GM18511 (cell line): ENCODE data around the gene SLC16A7.

ENCODE experiments used
- ATAC-seq: cut with Tn5 transposase; IDR thresholded peaks from one replicate; pipeline ENCODE4 v1.9.1; 2021; ENCODE audit warnings: mild to moderate bottlenecking, moderate library complexity; ENCODE audit not compliant: unreplicated experiment

Gene SLC16A7

GRCh38 chr12:59620326-59620725 lies 24.5 kb downstream of the SLC16A7 start:
- ATAC-seq, result peak; percentile 52

DNA sequence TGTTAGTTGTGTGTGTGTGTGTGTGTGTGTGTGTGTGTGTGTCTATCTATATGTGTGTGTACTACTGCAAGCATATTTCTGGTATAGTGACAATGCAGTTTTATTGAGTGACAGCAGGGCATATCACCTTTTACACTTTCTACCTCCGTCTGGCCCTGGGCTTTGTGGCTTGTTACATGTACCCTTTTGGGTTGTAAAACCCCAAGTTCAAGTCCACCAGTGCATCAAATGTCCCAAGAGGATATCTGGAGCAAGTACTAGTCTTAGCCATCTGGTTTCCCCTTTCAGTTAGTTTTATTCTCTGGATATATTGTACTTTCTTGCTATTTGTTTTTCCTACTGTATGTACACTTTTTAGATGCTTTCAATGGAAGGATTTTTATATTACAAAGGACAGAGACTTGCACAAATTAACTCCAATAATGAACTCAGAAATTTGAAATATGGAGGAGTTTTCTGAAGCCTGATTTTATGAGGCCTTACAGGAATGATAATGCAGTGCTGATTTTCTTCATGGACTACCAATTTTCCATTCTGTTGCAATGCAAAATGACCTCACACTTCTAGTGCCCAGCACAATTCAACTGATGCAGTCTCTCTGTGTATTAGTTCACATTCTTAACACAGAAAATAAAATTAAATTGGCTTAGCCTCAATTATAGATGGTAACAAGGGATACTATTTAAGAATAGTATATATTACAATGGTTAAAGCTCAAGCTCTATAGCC lies 29.1 kb downstream of the SLC16A7 start:
- no peak for ATAC-seq

DNA sequence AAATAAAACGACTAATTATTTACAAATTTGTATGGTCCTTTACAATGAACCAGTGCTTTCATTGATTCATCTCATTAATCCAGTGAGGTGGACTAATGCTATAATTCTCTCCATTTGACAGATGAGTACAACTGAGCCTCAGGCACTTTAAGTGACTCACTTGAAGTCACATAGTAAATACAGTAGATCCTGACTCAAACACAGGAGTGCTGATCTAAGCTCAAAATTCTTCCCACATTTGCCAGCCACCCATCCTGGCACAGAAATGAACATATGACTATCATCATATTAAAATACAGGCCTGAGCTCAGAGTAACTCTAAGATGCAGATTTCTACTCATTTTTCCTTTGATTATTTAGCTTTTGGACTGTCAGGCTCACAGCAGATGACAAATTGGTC lies 30.6 kb downstream of the SLC16A7 start:
- ATAC-seq, result no peak

- peak; percentile 61 for ATAC-seq
Observed at GRCh38 chr12:59627582-59627981, 31.8 kb downstream of the SLC16A7 start.

GRCh38 chr12:59629890-59630289 lies 34.1 kb downstream of the SLC16A7 start:
- ATAC-seq, result no peak

DNA sequence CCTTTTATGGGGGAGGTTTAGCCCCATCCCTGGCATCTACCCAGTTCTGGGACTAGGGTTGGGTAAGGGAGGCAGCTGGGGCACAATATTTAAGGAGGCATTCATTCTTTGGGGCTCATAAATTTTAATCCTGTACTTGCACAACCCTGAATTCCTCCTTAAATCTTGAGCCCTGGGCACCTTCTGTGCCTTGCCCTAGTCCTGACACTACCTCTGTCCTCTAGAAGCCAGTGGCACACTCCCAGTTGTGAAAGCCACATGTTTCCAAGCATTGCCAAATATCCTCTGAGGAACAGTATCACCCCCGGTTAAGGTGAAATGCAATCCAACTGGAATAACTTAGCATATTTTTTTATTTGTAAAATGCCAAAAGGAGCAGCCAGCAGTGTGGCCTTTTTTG lies 36.6 kb downstream of the SLC16A7 start:
- no peak for ATAC-seq

- no peak for ATAC-seq
Observed at GRCh38 chr12:59634254-59634653, 38.4 kb downstream of the SLC16A7 start.

- ATAC-seq, result peak; percentile 74
Observed at GRCh38 chr12:59636945-59637691, 41.3 kb downstream of the SLC16A7 start.

- peak; percentile 31 for ATAC-seq
Observed at GRCh38 chr12:59637692-59638070, 41.9 kb downstream of the SLC16A7 start.

- no peak for ATAC-seq
Observed at GRCh38 chr12:59643550-59643949, 47.7 kb downstream of the SLC16A7 start.

GRCh38 chr12:59645242-59645641 lies 49.4 kb downstream of the SLC16A7 start:
- no peak for ATAC-seq

DNA sequence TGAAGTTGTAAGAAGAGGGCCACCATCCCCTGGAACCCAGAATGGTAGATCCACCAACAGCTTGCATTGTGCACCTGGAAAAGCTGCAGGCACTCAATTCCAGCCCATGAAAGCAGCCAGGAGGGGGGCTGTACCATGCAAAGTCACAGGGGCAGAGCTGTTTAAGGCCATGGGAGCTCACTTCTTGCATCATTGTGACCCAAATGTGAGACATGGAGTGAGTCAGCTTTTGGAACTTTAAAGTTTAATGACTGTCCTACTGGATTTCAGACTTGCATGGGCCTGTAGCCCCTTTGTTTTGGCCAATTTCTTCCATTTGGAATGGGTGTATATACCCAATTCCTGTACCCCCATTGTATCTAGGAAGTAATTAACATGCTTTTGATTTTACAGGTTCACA lies 50.8 kb downstream of the SLC16A7 start:
- no peak for ATAC-seq

- ATAC-seq, result no peak
Observed at GRCh38 chr12:59649203-59649602, 53.4 kb downstream of the SLC16A7 start.

GRCh38 chr12:59650588-59651228 lies 54.9 kb downstream of the SLC16A7 start:
- ATAC-seq, result no peak

DNA sequence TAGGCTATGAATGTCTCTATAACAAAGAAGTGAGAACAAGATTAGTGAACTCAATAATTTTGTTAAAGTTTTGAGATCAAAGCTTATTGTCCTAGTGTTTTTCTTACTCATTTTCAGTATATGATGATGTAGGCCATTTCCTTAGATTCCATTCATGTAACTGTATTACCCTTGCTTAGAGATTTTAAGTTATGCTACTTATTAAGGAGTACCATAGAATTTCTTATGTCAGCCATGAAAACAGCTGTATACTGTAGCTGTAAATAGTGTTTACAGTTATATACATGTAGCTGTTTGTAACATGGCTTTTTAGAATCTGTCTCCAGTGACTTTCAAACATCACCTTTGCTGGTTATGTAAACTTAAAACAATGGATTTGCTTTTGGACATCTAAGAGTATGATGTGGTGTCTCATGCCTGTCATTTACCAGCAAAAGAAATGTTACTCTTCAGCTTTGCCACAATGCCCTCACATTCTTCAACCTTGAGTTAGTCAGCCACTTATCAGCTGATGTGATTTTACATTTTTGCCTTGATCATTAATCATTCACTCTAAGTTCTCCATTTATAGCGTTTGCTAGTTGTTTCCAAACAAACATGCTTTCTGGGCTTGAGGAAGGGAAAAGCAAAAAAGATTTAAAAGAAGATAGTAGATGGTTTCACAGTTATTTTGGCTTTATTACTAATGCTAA lies 55.5 kb downstream of the SLC16A7 start:
- no peak for ATAC-seq

DNA sequence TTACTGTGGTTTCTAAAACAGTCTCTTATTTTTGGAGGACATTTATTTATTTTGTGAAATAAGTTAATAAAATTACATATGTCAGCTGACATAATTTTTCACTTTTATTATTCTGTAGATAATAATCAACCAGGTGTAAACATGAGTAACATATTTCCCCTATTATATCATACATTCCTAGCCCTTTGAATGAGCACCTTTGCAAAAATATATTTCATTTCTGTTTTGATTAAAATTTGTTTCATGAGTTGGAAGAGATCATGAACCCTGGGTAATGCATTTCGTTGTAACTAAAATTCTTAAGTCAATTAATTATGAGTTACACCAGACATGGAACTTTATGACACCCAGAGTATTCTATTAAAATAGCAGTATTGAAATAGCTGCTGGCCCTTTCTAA lies 56.3 kb downstream of the SLC16A7 start:
- no peak for ATAC-seq

- ATAC-seq, result no peak
Observed at GRCh38 chr12:59654061-59654460, 58.2 kb downstream of the SLC16A7 start.

- no peak for ATAC-seq
Observed at GRCh38 chr12:59657266-59657665, 61.4 kb downstream of the SLC16A7 start.

- no peak for ATAC-seq
Observed at GRCh38 chr12:59657711-59658110, 61.9 kb downstream of the SLC16A7 start.

GRCh38 chr12:59660148-59660547 lies 64.3 kb downstream of the SLC16A7 start:
- no peak for ATAC-seq

- ATAC-seq, result no peak
Observed at GRCh38 chr12:59660921-59661597, 65.2 kb downstream of the SLC16A7 start.
